ENCODE measurements around the gene DACH2.
A peak's percentile ranks its signal among the peaks of the same experiment; 100 is the strongest.

The DACH2 gene

GRCh38 chrX:86806786-86807185, 658.5 kb downstream of the DACH2 start:
- DNase-seq (ENCODE audit: low spot score), result peak; percentile 71

DNA sequence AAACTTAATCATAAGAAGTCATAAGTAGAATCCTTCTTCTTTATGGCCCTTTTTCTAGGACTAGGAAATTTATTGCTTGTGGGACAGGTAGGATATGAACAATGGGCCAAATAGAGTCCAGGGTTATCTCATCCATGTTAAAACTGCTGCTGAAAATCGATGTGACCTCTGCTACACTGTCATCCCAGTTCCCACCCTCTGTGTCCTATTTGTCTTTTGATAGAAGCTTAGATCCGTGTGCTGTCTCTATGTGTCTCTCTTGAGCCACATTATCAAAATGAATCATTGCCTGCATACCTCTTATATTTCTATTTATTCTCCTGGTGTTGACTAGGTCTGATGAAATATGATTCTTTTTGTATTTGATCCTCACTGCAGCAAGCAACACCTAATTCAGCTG, 661.4 kb downstream of the DACH2 start:
- no peak for DNase-seq (ENCODE audit: low spot score)

GRCh38 chrX:86829786-86830185, 681.5 kb downstream of the DACH2 start:
- no peak for DNase-seq (ENCODE audit: low spot score)

GRCh38 chrX:86830685-86831084, 682.4 kb downstream of the DACH2 start:
- DNase-seq (ENCODE audit: low spot score), result no peak

DNA sequence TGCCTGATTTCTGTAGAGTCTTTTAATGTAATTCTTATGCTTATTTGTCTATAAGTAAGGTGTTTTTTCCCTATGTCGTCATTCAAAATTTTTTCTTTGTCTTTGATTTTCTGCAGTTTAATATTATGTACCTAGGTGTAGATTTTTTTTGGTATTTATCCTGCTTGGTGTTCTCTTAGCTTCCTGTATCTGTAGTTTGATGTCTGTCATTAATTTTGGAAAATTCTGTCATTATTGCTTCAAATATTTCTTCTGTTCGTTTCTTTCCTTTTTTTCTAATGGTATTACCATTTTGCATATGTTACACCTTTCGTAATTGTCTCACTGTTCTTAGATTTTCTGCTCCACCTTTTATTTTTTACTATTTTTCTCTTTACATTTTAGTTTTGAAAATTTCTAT, 696.9 kb downstream of the DACH2 start:
- DNase-seq (ENCODE audit: low spot score), result no peak

Data from RKO (cell line).